Omental fat pad (tissue), 4 donors: Measurements from ENCODE around the gene HSD17B3. TPM values are rescaled to one million over a fixed set of nuclear protein-coding genes. Genes with fewer than 3 reads are reported as not detected.
A peak's percentile ranks its signal among the peaks of the same experiment; 100 is the strongest.

Experiments used
- ATAC-seq: fragments of 150-250 bp; one replicate; pipeline ENCODE4 v1.9.1; 2016; ENCODE audit warnings: mild to moderate bottlenecking, moderate library complexity; ENCODE audit not compliant: low FRiP score
- DNase-seq: peaks from one replicate; pipeline ENCODE4 v3.0.0-alpha.2; 2019; ENCODE audit warnings: low spot score
- total RNA-seq, 4 donors: library from RNA; depleted of rRNA; stranded (reverse); fragments of >200 nt; gene quantifications; one replicate each; pipeline ENCODE4 v1.1.0, GENCODE V29; 2016
- TF ChIP-seq, protein P1 (sequence below), 3 donors: fragments of 450-650 bp; IDR thresholded peaks; one replicate each; pipeline ENCODE4 v1.5.1; 2016 to 2017; ENCODE audit warnings: antibody characterized with exemption in 3 of 3, mild to moderate bottlenecking in 3 of 3, moderate library complexity in 2 of 3

HSD17B3 gene
- total RNA-seq = under 1 TPM in 1 of 4 donors, not detected in 3; 0.36 TPM

DNA sequence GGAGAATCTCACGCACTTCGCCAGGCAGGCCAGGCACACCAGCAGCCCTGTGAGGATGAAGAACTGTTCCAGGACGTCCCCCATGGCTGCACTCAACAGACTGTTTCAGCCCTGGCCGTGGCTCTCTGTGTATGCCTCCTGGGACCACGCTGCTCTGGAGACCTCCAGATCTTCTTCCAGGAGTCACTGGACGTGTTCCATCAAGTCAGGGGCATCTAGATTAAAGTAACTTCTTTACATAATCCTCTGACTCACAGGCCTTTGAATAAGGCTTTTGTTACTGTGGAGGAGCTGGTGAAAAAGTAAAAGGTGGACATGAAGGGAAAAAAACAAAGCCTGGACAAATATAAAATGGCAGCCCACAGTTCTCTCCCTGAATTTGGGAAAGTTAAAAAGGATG is at the start of gene HSD17B3:
Gene HSD17B3, minus strand, starts transcription at position 156 of the 400 bp plus-strand sequence. Its CDS starts 72 bp downstream, at position 84.
- DNase-seq (no peak), ATAC-seq (no peak)
- TF ChIP-seq, protein P1, sequence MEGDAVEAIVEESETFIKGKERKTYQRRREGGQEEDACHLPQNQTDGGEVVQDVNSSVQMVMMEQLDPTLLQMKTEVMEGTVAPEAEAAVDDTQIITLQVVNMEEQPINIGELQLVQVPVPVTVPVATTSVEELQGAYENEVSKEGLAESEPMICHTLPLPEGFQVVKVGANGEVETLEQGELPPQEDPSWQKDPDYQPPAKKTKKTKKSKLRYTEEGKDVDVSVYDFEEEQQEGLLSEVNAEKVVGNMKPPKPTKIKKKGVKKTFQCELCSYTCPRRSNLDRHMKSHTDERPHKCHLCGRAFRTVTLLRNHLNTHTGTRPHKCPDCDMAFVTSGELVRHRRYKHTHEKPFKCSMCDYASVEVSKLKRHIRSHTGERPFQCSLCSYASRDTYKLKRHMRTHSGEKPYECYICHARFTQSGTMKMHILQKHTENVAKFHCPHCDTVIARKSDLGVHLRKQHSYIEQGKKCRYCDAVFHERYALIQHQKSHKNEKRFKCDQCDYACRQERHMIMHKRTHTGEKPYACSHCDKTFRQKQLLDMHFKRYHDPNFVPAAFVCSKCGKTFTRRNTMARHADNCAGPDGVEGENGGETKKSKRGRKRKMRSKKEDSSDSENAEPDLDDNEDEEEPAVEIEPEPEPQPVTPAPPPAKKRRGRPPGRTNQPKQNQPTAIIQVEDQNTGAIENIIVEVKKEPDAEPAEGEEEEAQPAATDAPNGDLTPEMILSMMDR (IDR thresholded peaks at IDR 0.05) = no peak

DNA sequence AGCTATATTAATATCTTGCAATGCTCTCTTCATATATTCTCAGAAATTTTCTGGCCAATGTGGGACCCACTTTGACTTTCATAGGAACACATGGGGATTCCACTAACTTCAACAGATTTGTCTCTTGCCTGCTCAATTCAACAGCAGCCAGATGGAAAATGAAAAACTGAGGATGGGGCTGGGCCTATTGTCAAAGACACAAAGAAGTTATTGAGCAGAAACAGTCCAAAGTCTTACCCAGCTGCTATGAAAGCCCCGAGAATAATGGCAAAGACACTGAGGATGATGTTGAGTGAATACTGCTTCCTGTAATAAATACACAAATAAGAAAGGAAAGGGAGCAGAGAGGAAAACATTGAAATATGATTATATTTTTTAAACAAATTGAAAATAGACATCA is 48.9 kb upstream of the HSD17B3 start:
- TF ChIP-seq, protein P1 (IDR thresholded peaks at IDR 0.05) = no peak
- no peak for DNase-seq
- no peak for ATAC-seq

DNA sequence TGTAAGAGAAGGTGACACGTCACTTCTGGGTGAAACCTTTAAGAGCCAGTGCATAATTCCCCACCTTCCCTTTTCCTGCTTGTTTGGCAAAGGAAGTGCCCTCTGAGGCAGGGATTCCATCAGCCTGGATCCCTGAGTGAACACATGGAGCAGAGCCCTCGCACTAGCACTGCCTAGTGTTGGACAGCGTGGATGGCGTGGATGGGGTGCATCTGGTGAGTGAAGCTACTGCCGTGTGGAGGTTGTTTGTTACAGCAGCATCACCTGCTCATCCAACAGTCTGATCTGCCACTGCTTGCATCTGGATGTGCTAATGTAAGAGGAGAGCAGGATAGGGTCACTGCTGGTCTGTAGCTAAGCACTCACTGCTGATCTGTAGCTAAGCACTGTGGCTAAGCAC is 46.3 kb upstream of the HSD17B3 start:
- DNase-seq (no peak), ATAC-seq (no peak)
- TF ChIP-seq, protein P1 (IDR thresholded peaks at IDR 0.05) = no peak

DNA sequence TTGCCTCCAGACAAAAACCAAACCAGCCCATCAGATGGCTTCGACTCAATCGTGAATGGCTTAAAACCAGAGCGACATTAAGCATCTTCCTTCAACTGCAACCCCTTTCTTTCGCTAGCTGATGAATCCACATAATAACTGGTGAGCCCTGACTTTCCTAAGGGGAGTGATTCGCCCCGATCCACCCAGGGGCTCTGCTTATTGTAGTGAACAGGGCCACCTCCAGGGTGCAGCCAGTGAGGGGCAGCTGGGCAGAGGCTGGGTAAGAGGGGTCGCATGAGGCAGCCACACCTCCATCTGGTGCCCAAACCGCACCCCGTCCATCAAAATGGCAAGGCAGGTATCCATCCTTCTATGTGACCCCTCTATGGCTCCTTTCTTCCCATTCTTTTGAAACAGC is 43.6 kb upstream of the HSD17B3 start:
- ATAC-seq = no peak
- DNase-seq = no peak
- TF ChIP-seq, protein P1 (IDR thresholded peaks at IDR 0.05) = no peak

DNA sequence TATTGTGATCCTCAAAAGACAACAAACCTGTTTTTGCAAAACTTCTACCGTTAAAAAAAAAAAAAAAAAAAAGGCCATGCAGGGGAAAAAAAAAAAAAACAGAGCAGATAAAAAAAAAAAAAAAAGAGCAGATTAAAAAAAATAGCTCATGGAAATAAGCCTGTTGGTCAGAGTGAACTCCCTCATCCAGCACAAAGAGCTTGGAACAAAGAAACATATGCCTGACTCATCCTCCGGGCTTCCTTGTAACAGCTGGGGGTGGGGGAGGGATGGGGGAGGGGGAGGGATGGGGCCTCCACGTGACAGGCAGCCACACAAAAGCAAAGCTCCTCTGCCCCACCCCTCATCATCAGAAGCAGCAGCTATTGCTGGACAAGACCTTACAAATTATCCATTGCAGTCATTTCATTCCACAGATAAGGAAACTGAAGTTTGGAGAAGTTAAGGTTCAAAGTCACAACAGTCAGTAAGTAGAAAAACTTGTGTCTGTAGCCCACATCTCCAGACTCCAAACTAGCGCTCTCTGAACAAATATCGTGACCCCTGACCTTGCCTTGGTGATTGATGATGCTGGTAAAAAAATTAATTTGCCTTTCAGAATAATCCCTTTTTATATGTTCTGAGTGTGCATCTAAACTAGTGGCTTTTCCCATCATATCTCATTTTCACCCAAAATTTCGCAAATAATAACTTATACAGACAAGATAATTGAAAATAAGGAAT is 42.6 kb upstream of the HSD17B3 start:
- TF ChIP-seq, protein P1 (IDR thresholded peaks at IDR 0.05) = no peak
- ATAC-seq (peak; percentile 69), DNase-seq (no peak)

DNA sequence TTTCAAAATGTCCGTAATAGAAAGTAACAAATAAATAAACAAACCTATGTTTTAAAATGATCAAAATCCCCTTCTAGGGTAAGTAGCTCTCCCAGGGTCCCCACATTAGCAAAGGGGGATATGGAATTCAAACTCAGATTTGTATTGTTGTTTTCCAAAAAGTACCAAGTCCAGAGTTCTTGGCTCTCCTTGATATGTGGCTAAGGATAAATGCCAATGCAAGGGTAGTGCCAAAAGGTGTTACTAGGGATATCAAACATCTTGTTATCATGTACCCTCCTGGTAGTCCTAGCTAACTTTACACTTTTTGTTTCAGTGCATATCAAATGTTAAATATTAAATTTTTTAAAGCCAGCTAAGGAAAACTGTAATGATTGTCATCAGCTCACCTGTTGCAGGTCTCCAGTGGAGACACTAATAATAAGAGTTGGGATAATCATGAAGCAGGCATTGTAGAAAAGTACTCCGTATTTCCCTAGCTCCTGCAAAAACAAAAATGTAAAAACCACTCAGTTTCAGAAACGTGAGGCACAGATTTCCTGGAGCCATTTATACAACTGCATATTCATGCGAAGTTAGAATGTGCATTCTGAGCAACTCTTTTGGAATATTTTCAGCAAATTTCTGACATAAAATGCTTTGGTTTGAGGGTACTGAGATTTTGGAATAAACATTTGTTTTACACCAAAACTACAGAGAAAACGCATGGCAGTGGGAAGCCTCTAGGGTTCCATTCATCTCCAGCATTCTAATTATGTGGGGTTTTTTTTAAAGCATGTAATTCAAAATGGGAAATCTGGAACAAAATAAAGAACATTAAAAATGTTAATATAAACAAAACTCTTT is 41.8 kb upstream of the HSD17B3 start:
- ATAC-seq (no peak), DNase-seq (no peak)
- TF ChIP-seq, protein P1 (IDR thresholded peaks at IDR 0.05) = no peak
